Lower leg skin (tissue), 4 donors: ENCODE measurements around the gene EFR3B. TPM values are rescaled to one million over a fixed set of nuclear protein-coding genes. Genes with fewer than 3 reads are reported as not detected.

Experiments
- DNase-seq, 2 donors: peaks; one replicate each; pipeline ENCODE4 v3.0.0-alpha.2; 2019; ENCODE audit warnings: low spot score in 2 of 2
- H3K4me3 ChIP-seq: fragments of 200-600 bp; sonication (generic); 2 replicates; pipeline ENCODE4 v1.5.1; 2017; ENCODE audit warnings: mild to moderate bottlenecking, low read depth; ENCODE audit not compliant: poor library complexity, severe bottlenecking
- POLR2A ChIP-seq, 2 donors: fragments of 450-650 bp; IDR thresholded peaks; one replicate each; pipeline ENCODE4 v1.6.1; 2016 to 2017; ENCODE audit warnings: antibody characterized with exemption in 2 of 2, mild to moderate bottlenecking in 1 of 2, moderate library complexity in 1 of 2
- WGBS, 2 donors: methylation state at CpG; one replicate each; pipeline ENCODE4 v1.1.5; 2018; 5-methylcytosine and 5-hydroxymethylcytosine counted together
- intact Hi-C: fragments of 100-400 bp; cut with DNase I; formaldehyde crosslinking; loops from one replicate; pipeline ENCODE4 v1.15.0; 2023; ENCODE audit warnings: low total_unique reads
- total RNA-seq, 4 donors: library from RNA; depleted of rRNA; stranded (reverse); fragments of >200 nt; gene quantifications; one replicate each; pipeline ENCODE4 v1.1.0, GENCODE V29; 2016
- TF ChIP-seq, protein P1 (sequence below), 3 donors: fragments of 450-650 bp; IDR thresholded peaks; one replicate each; pipeline ENCODE4 v1.5.1; 2016; ENCODE audit warnings: antibody characterized with exemption in 3 of 3, mild to moderate bottlenecking in 3 of 3, moderate library complexity in 2 of 3

Gene EFR3B
- total RNA-seq, 4 donors from 2014 or later: 0.42 to 1.8 (median 1.5) TPM; not detected in 1

- intact Hi-C loops: no loop called here
- TF ChIP-seq POLR2A (IDR thresholded peaks at IDR 0.05): no peak
- TF ChIP-seq, protein P1, sequence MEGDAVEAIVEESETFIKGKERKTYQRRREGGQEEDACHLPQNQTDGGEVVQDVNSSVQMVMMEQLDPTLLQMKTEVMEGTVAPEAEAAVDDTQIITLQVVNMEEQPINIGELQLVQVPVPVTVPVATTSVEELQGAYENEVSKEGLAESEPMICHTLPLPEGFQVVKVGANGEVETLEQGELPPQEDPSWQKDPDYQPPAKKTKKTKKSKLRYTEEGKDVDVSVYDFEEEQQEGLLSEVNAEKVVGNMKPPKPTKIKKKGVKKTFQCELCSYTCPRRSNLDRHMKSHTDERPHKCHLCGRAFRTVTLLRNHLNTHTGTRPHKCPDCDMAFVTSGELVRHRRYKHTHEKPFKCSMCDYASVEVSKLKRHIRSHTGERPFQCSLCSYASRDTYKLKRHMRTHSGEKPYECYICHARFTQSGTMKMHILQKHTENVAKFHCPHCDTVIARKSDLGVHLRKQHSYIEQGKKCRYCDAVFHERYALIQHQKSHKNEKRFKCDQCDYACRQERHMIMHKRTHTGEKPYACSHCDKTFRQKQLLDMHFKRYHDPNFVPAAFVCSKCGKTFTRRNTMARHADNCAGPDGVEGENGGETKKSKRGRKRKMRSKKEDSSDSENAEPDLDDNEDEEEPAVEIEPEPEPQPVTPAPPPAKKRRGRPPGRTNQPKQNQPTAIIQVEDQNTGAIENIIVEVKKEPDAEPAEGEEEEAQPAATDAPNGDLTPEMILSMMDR (IDR thresholded peaks at IDR 0.05): no peak
- 79 to 82% methylated on average over 3 of the region's 3 CpGs for WGBS, 2 donors
- DNase-seq: no peak
- no peak overlapping the region for H3K4me3 ChIP-seq
Observed at GRCh38 chr2:25079050-25079635, 37.3 kb downstream of the EFR3B start.

DNA sequence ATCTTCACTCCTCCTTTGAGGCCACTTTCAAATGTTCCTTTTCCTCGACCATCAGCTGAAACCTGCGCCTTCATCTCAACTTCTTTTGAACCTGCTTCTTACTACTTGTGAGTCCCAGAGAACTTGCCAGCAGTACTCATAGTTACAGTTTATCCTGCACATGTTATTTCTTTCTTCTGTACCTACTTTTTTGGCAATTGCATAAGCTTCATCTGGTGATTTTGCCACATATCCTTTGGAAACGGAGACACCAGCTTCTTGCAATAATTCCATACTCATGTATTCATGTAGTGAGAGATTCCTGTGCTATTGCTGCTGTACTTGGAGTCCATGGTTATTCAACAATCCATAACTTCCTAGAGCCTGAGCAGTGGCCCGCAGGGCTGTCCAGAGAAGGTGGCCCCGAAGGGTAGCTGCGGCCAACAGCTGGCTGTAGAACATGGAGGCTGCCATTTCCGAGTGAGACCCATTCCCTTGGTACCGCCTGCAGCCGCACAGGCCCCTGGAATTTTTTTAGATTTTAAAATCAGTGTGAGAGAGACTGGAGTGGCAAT, 39.4 kb downstream of the EFR3B start:
- WGBS, 2 donors: 91 to 97% methylated on average over 9 of the region's 9 CpGs
- TF ChIP-seq, protein P1 (IDR thresholded peaks at IDR 0.05): no peak
- no peak overlapping the region for H3K4me3 ChIP-seq
- intact Hi-C loops: no loop called here
- DNase-seq: no peak

GRCh38 chr2:25082002-25082622, 40.2 kb downstream of the EFR3B start:
- DNase-seq: no peak
- no peak overlapping the region for H3K4me3 ChIP-seq
- intact Hi-C loops: no loop called here
- no peak for TF ChIP-seq POLR2A (IDR thresholded peaks at IDR 0.05)
- TF ChIP-seq, protein P1 (IDR thresholded peaks at IDR 0.05): no peak
- WGBS, 2 donors: 81 to 84% methylated on average over 6 of the region's 6 CpGs

DNA sequence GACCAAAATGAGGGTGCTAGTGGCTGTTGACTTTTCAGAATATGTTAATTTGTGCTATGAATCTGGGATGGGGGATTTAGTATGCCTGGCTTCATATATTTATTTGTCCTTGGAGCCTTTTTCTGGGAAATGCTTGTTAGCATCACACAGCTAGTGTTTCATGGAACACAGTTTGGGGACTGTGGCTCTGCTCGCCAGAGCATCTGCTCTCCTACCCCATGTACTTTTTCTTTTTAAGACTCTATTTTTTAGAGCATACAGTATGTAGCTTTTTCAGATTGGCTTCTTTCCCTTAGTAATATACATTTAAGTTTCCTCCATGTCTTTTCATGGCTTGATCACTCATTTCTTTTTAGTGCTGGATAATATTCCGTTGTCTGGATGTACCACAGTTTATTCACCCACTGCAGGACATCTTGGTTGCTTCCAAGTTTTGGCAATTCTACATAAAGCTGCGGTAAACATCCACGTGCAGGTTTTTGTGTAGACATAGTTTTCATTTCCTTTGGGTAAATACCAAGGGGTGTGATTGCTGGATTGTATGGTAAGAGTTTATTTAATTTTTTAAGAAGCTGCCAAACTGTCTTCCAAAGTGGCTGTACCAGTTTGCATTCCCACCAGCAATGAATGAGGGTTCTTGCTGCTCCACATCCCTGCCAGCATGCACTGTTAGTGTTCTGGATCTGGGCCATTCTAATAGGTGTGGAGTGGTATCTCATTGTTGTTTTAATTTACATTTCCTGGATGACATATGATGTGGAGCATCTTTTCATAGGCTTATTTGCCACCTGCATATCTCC, 44.1 kb downstream of the EFR3B start:
- intact Hi-C loops: no loop called here
- TF ChIP-seq POLR2A (IDR thresholded peaks at IDR 0.05): no peak
- TF ChIP-seq, protein P1 (IDR thresholded peaks at IDR 0.05): no peak
- DNase-seq: no peak
- 70 to 75% methylated on average over 4 of the region's 4 CpGs for WGBS, 2 donors
- no peak overlapping the region for H3K4me3 ChIP-seq

GRCh38 chr2:25088817-25089516, 47.1 kb downstream of the EFR3B start:
- 78 to 96% methylated on average over 6 of the region's 6 CpGs for WGBS, 2 donors
- intact Hi-C loops: no loop called here
- TF ChIP-seq, protein P1 (IDR thresholded peaks at IDR 0.05): no peak
- no peak for TF ChIP-seq POLR2A (IDR thresholded peaks at IDR 0.05)
- no peak overlapping the region for H3K4me3 ChIP-seq
- no peak for DNase-seq
